HL-60 (cell line): ENCODE measurements around the gene DOCK9.

ENCODE experiments used
- POLR2AphosphoS5 ChIP-seq: IDR thresholded peaks from 2 replicates; pipeline ENCODE4 v1.6.1; 2012; ENCODE audit warnings: low read depth
- TF ChIP-seq, protein P1 (sequence below): IDR thresholded peaks from one replicate; pipeline ENCODE4 v1.5.1; 2011; ENCODE audit warnings: low read length, control low read depth, inconsistent platforms; ENCODE audit not compliant: insufficient read depth

DNA sequence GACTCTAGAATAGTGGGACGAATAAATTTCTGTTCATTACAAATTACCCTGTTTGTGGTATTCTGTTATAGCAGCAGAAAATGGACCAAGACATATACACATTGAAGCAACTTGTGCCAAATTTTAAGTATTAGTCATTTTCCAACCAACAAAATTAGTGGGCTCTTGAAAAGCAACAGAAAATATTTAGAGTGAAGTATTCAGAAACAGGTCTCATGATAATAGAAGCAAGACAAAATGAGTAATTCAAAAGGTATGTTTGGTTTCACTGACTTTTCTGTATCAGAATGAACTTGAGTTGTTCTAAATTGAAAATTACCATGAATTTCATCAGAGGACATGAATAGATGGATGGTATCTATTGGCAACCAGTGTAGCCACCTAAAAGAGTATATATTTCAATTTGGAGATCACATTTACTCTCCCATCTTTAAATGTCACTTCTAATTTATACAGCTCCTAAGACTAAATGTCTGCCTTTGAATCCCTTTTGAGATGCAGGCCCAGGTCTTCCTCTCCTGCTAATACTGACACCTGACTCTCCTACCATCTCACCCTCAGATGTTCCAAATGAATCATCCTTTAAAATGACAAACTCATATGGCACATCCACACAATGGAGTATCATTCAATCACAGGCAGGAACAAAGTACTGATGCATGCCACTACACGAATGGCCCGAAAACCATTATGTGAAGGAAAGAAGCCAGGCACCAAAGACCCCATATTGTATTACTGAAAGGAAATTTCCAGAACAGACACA, 40.7 kb upstream of the DOCK9 start:
- TF ChIP-seq, protein P1, sequence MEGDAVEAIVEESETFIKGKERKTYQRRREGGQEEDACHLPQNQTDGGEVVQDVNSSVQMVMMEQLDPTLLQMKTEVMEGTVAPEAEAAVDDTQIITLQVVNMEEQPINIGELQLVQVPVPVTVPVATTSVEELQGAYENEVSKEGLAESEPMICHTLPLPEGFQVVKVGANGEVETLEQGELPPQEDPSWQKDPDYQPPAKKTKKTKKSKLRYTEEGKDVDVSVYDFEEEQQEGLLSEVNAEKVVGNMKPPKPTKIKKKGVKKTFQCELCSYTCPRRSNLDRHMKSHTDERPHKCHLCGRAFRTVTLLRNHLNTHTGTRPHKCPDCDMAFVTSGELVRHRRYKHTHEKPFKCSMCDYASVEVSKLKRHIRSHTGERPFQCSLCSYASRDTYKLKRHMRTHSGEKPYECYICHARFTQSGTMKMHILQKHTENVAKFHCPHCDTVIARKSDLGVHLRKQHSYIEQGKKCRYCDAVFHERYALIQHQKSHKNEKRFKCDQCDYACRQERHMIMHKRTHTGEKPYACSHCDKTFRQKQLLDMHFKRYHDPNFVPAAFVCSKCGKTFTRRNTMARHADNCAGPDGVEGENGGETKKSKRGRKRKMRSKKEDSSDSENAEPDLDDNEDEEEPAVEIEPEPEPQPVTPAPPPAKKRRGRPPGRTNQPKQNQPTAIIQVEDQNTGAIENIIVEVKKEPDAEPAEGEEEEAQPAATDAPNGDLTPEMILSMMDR, result no peak
- no peak for TF ChIP-seq POLR2AphosphoS5
